NCI-H2081 treated with DMSO at 0.1 percent for 48 hours (cell line): Measurements from ENCODE around the gene FRMD4A.
"Not testable (repeated sequence)": the region's sequence is repeated elsewhere in the genome, so short reads cannot be mapped to it uniquely, and the experiment has no call there.

Source experiments
- DNase-seq: peaks from one replicate; lab custom pipeline; 2025; lab: John Stamatoyannopoulos, UW

FRMD4A gene

GRCh38 chr10:14052931-14053330 is 277.8 kb downstream of the FRMD4A start:
- DNase-seq = no peak

- no peak for DNase-seq
These were observed 280.1 kb downstream of the FRMD4A start for GRCh38 chr10:14050598-14050997.

GRCh38 chr10:14048930-14049613 is 281.7 kb downstream of the FRMD4A start:
- DNase-seq = no peak

GRCh38 chr10:14047431-14047830 is 283.3 kb downstream of the FRMD4A start:
- DNase-seq = no peak

- DNase-seq = not testable (repeated sequence)
These were observed 288.7 kb downstream of the FRMD4A start for GRCh38 chr10:14042051-14042450.

GRCh38 chr10:14040787-14041631 is 289.7 kb downstream of the FRMD4A start:
- no peak for DNase-seq

GRCh38 chr10:14039968-14040668 is 290.6 kb downstream of the FRMD4A start:
- DNase-seq = no peak

- DNase-seq = no peak
These were observed 294.5 kb downstream of the FRMD4A start for GRCh38 chr10:14036233-14036632.

- no peak for DNase-seq
These were observed 295.2 kb downstream of the FRMD4A start for GRCh38 chr10:14035506-14035905.

GRCh38 chr10:14032406-14032998 is 298.2 kb downstream of the FRMD4A start:
- no peak for DNase-seq

GRCh38 chr10:14026325-14026724 is 304.4 kb downstream of the FRMD4A start:
- no peak for DNase-seq

- no peak for DNase-seq
These were observed 305.2 kb downstream of the FRMD4A start for GRCh38 chr10:14025283-14026189.

GRCh38 chr10:14024329-14025202 is 306.2 kb downstream of the FRMD4A start:
- DNase-seq = no peak

GRCh38 chr10:14023673-14024328 is 306.9 kb downstream of the FRMD4A start:
- DNase-seq = no peak

GRCh38 chr10:14022954-14023672 is 307.6 kb downstream of the FRMD4A start:
- no peak for DNase-seq

GRCh38 chr10:14022052-14022451 is 308.7 kb downstream of the FRMD4A start:
- no peak for DNase-seq

- no peak for DNase-seq
These were observed 310.6 kb downstream of the FRMD4A start for GRCh38 chr10:14020037-14020664.

- DNase-seq = no peak
These were observed 313.3 kb downstream of the FRMD4A start for GRCh38 chr10:14017467-14017866.

GRCh38 chr10:14016931-14017333 is 313.8 kb downstream of the FRMD4A start:
- DNase-seq = no peak
